Skeletal muscle satellite cell (primary cell): ENCODE results near the gene AIFM3.

Source experiments
- H3K27me3 ChIP-seq: 2 replicates; pipeline ENCODE4 v1.7.0; 2013; ENCODE audit warnings: low read length; ENCODE audit not compliant: control insufficient read depth, insufficient read depth
- H3K36me3 ChIP-seq: 2 replicates; pipeline ENCODE4 v1.7.0; 2013; ENCODE audit warnings: mild to moderate bottlenecking, control low read depth, low read length; ENCODE audit not compliant: insufficient read depth
- H3K4me1 ChIP-seq: 2 replicates; pipeline ENCODE4 v1.7.0; 2013; ENCODE audit warnings: low read length; ENCODE audit not compliant: control insufficient read depth, insufficient read depth
- H3K4me2 ChIP-seq: 2 replicates; pipeline ENCODE4 v1.7.0; 2013; ENCODE audit warnings: mild to moderate bottlenecking, low read length
- H3K4me3 ChIP-seq: 2 replicates; pipeline ENCODE4 v1.7.0; 2013; ENCODE audit warnings: low read length
- H3K9ac ChIP-seq: 2 replicates; pipeline ENCODE4 v1.7.0; 2013; ENCODE audit warnings: mild to moderate bottlenecking, low read depth, low read length, moderate library complexity
- H3K9me3 ChIP-seq: replicated peaks from 2 replicates; pipeline ENCODE4 v1.7.0; 2013; ENCODE audit warnings: mild to moderate bottlenecking, control low read depth, low read length

AIFM3 gene

DNA sequence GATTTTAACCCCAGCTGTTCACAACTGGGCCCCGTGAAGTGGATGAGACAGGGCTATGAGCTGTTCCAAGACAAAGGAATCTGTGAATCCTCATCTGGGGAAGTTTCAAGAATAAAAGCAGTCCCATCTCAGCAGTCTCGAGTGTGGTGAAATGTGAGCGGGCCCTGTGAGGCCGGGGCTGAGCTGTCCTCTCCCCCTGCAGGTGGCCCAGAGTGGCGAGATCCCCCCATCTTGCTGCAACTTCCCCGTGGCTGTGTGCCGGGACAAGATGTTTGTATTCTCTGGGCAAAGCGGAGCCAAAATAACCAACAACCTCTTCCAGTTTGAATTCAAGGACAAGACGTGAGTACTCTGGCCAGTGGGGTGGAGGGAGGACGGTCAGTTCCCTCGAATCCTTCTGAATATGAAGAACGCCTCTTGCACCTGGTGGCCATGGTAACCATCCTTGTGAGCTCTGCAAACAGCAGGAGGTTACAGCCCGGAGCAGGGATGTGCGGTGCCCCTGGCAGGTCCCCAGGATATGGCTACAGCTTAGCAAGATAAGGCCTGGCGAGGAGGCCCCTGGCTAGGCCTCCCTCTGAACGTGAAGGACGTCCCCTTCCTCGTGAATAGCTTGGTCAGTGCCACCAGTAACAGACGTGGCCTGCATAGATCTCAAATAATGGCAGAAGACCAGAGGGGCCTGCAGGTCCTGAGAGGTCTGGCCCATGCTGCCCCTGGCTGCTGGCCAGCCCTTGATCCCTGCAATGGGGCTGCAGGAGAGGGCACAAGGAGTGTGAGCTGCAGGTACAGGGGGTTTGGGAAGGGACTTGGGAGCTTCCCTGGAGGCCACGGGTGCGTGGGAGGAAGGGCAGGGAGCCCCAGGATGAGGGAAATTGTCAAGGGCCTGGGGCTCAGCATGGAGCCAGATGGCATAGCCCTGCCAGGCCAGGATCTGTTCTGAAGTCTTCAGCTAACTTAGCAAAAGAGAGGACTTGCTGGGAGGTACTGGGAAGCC, 23.4 kb downstream of the AIFM3 start:
- no peaks in the 10 kb centered on the region for H3K9me3 ChIP-seq
- no peaks in the 10 kb centered on the region for H3K27me3 ChIP-seq
- H3K4me3 ChIP-seq: no peak overlapping the region
- H3K4me2 ChIP-seq: no peak overlapping the region
- H3K4me1 ChIP-seq: no peaks in the 10 kb centered on the region
- H3K9ac ChIP-seq: no peak overlapping the region
- peaks cover 66% of the 10 kb centered on the region for H3K36me3 ChIP-seq

DNA sequence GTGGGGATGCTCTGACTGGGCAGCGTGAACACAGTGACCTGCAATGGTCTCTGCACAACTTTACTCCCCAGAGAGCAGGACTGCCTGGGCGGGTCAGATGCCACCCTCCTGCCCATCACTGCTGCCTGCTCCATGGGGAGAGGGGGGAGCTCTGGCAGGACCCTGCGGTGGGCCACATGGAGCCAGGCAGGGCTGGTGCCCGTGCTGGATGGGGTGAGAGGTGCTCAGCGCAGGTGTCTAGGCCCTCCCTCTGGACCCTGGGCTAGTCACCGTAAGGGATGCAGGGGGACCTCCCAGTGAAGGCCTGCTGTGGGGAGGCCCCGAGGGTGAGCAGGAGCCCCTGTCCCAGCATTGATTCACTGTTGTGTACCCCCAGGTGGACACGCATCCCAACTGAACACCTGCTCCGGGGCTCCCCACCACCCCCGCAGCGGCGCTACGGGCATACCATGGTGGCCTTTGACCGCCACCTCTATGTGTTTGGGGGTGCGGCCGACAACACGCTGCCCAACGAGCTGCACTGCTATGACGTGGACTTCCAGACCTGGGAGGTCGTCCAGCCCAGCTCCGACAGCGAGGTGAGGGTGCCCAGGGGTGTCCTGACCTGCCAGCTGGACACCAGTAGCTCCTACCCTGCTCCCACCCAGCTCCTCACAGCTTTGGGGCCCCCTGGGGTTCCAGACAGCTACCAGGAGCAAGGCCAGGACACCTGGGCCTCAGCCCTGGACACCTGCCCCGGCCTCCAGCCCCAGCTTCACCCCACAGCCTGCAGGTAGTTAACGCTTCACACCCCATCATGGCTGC, 24.4 kb downstream of the AIFM3 start:
- peaks cover 61% of the 10 kb centered on the region for H3K36me3 ChIP-seq
- no peaks in the 10 kb centered on the region for H3K9me3 ChIP-seq
- H3K4me1 ChIP-seq: no peaks in the 10 kb centered on the region
- H3K27me3 ChIP-seq: no peaks in the 10 kb centered on the region
- no peak overlapping the region for H3K4me3 ChIP-seq
- H3K4me2 ChIP-seq: no peak overlapping the region
- H3K9ac ChIP-seq: no peak overlapping the region

DNA sequence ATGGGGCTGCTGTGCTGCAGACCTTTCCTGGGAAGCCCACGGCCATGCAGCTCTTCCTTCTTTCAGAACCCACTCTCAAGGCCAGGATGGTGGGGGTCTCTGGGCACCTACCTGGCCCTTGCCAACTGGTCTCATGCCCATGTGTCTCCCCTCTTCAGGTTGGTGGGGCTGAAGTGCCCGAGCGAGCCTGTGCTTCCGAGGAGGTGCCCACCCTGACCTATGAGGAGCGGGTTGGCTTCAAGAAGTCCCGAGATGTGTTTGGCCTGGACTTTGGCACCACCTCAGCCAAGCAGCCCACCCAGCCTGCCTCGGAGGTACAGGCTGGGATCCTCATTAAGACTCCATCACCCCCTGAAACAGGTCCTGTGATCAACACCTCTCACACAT, 25.0 kb downstream of the AIFM3 start:
- H3K9me3 ChIP-seq: no peaks in the 10 kb centered on the region
- H3K4me3 ChIP-seq: no peak overlapping the region
- no peak overlapping the region for H3K9ac ChIP-seq
- no peaks in the 10 kb centered on the region for H3K4me1 ChIP-seq
- no peaks in the 10 kb centered on the region for H3K27me3 ChIP-seq
- H3K36me3 ChIP-seq: peaks cover 62% of the 10 kb centered on the region
- no peak overlapping the region for H3K4me2 ChIP-seq

DNA sequence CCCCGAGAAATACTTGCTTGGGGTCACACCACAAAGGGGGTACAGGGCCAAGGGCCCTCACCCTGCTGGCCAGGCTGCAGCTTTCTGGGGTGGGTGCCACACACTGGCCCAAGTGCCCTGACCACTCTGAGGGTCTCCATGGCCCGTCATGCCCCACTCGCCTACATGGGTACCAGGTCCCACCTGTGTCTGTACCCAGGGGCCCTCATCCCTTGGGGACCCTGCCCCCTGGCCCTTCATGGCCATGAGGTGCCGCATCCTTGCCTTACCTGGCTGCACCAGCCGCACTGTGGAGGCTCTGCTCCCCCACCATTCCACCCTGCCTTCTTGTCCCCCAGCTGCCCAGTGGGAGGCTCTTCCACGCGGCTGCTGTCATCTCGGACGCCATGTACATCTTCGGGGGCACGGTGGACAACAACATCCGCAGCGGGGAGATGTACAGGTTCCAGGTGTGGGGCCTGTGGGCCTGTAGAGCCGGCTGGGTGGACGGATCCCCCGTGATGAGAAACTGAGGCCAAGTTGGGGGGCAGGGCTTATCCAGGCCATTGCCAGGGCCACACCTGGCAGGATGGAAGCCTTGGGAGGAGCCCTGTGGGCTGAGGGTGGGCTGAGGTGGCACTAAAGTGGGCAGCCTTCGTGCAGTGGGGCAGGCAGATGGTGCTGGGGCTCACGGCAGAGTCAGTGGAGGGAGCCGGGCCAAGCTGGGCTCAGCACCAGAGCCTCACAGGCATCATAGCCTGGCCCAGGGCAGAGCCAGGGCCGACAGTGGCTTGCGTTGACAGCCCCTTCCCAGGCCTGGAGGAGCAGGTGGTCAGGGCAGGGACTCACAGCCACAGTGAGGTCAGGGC, 25.6 kb downstream of the AIFM3 start:
- Histone ChIP-seq H3K4me3 (no peak overlapping the region), H3K4me1 (no peaks in the 10 kb centered on the region), H3K9me3 (no peaks in the 10 kb centered on the region), H3K36me3 (peaks cover 64% of the 10 kb centered on the region), H3K9ac (no peak overlapping the region), H3K27me3 (no peaks in the 10 kb centered on the region), H3K4me2 (no peak overlapping the region)

DNA sequence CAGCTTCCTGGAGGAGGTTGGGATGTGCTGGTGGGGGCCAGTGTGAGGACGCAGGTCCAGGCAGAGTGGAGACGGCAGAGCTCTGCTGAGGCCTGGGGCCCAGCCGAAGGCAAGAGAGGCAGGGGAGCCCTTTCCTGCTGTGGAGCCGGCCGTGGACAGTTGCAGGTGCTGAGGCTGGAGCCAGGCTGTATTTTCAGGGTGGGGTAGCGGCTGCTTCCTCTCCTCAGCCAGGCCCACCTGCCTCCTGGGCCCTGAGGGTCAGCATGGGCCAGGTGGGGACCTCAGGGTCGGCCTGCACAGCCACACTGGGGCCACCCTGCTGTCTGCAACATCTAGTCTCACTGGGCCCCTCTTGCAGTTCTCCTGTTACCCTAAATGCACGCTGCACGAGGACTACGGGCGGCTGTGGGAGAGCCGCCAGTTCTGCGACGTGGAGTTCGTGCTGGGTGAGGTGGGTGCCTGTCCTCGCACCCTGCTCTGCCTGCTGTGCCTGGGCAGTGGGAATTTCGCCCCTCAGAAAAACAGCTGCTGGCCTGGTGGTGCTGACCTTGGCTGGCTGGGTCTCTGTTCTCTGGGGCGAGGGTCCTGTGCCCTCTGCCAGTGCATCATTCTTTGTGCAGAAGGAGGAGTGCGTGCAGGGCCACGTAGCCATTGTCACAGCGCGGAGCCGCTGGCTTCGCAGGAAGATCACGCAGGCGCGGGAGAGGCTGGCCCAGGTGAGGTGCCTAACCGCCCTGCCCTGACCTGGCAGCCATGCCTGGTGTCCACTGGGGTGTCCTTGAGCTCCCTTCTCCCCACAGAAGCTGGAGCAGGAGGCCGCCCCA, 26.5 kb downstream of the AIFM3 start:
- no peaks in the 10 kb centered on the region for H3K4me1 ChIP-seq
- H3K36me3 ChIP-seq: peaks cover 63% of the 10 kb centered on the region
- H3K9ac ChIP-seq: no peak overlapping the region
- H3K9me3 ChIP-seq: no peaks in the 10 kb centered on the region
- H3K4me2 ChIP-seq: no peak overlapping the region
- H3K27me3 ChIP-seq: no peaks in the 10 kb centered on the region
- H3K4me3 ChIP-seq: no peak overlapping the region

DNA sequence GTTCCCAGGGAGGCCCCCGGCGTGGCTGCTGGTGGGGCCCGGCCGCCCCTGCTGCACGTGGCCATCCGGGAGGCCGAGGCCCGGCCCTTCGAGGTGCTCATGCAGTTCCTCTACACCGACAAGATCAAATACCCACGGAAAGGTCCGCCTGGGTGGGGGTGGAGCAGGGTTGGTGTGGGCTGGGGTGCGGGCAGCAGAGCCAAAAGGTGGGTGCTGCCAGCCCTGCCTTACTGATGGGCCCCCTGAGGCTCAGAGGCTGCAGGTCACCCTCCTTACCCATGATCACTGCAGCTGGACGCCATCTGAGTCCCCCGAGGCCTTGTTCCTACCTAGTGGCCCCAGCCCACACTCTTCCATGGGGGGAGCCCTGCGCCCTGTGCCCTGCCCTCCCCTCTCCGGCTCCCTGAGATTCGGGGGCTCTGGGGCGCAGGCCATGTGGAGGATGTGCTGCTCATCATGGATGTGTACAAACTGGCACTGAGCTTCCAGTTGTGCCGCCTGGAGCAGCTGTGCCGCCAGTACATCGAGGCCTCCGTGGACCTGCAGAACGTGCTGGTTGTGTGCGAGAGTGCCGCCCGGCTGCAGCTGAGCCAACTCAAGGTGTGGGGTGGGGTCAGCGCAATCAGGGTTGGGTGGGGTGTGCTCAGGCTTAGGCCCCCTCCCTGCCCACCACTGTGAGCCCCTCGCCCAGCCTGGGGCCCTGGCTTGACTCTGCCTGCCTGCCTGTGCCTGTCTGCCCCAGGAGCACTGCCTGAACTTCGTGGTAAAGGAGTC, 27.3 kb downstream of the AIFM3 start:
- Histone ChIP-seq H3K4me2 (no peak overlapping the region), H3K4me1 (no peaks in the 10 kb centered on the region), H3K27me3 (no peaks in the 10 kb centered on the region), H3K4me3 (no peak overlapping the region), H3K9ac (no peak overlapping the region), H3K9me3 (no peaks in the 10 kb centered on the region), H3K36me3 (peaks cover 70% of the 10 kb centered on the region)

DNA sequence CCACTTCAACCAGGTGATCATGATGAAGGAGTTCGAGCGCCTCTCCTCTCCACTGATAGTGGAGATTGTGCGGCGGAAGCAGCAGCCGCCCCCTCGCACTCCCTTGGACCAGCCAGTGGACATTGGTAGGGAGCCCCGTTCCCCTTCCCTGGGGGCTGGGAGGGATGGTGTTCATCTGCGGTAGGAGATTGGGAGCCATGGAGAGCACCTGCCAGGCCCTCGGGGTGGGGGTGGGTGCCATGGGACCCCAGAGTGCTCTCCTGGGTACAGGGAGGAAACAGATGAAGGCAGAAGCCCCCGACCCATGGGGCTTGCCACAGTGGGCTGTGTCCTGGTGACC, 27.8 kb downstream of the AIFM3 start:
- H3K4me1 ChIP-seq: no peaks in the 10 kb centered on the region
- H3K36me3 ChIP-seq: peaks cover 73% of the 10 kb centered on the region
- H3K27me3 ChIP-seq: no peaks in the 10 kb centered on the region
- H3K9ac ChIP-seq: no peak overlapping the region
- no peak overlapping the region for H3K4me3 ChIP-seq
- no peaks in the 10 kb centered on the region for H3K9me3 ChIP-seq
- H3K4me2 ChIP-seq: no peak overlapping the region

DNA sequence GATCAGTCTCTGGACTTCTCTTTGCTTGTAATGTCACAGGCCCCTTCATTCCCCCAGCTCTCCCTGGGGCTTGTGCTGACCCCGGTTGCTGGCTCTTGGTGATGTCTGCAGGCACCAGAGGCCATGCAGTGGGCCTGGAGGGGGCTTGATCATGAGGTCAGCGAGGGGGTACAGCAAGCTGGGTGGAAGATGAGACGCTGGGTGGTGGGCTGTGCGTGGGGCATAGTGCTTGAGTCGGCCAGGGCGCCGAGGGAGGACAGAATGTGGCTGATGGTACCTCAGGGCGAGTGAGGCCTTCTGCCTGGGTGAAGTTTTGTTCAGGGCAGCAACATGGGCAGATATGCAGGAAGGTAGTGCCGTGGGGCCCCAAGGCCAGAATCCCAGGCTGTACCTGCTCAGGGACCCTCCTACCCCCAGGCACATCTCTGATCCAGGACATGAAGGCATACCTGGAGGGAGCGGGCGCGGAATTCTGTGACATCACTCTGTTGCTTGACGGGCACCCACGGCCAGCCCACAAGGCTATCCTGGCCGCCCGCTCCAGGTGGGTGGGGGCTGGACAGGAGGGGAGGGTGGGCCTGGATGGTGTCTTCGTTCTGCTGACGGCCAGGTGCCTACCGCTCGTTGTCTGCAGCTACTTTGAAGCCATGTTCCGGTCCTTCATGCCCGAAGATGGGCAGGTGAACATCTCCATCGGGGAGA, 28.4 kb downstream of the AIFM3 start:
- Histone ChIP-seq H3K4me1 (peaks cover 5% of the 10 kb centered on the region), H3K9ac (no peak overlapping the region), H3K4me2 (no peak overlapping the region), H3K27me3 (no peaks in the 10 kb centered on the region), H3K4me3 (no peak overlapping the region), H3K36me3 (peaks cover 70% of the 10 kb centered on the region), H3K9me3 (no peaks in the 10 kb centered on the region)

DNA sequence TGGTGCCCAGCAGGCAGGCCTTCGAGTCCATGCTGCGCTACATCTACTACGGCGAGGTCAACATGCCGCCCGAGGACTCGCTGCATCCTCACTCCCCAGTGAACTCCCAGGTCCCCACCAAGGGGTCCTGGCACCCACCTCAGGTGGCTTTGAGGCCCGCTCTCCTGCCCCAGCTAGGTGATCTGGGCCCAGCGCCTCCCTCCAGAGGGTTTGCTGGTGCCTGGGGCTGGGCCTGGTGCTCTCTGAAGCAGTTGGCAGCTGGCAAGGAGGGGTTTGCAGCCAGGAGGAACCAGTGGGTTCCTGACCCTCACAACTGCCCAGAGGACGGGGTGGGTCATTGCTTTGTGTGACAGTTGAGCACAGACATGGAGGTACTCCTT, 29.0 kb downstream of the AIFM3 start:
- no peaks in the 10 kb centered on the region for H3K27me3 ChIP-seq
- H3K4me2 ChIP-seq: no peak overlapping the region
- H3K9me3 ChIP-seq: no peaks in the 10 kb centered on the region
- H3K4me1 ChIP-seq: peaks cover 11% of the 10 kb centered on the region
- peaks cover 66% of the 10 kb centered on the region for H3K36me3 ChIP-seq
- no peak overlapping the region for H3K9ac ChIP-seq
- H3K4me3 ChIP-seq: no peak overlapping the region
